Endothelial cell of umbilical vein (primary cell): ENCODE results near the gene SMAD2. TPM values are rescaled to one million over a fixed set of nuclear protein-coding genes. Genes with fewer than 3 reads are reported as not detected.

Experiments used
- BruUV-seq: library from RNA; stranded (reverse); fragments of 400-500 nt; replicated peaks from 2 replicates; lab custom pipeline; 2021; lab: Mats Ljungman, UMichigan
- CTCF ChIA-PET: fragments of 300-600, 350-600 bp; sonication (Branson Sonifier 250); formaldehyde crosslinking; loops from one replicate; lab custom pipeline; 2021; ENCODE audit warnings: antibody characterized with exemption, inconsistent platforms; lab: Charles Lee
- POLR2A ChIA-PET: fragments of 300-600, 350-600 bp; sonication (Branson Sonifier 250); formaldehyde crosslinking; loops from one replicate; lab custom pipeline; 2021; ENCODE audit warnings: antibody characterized with exemption, inconsistent platforms; lab: Charles Lee
- DNase-seq: peaks from one replicate; pipeline ENCODE4 v3.0.0-alpha.2; 2011; ENCODE audit warnings: low read depth, low spot score
- FAIRE-seq: peaks from 2 replicates; lab custom pipeline; 2011; peaks lifted over from hg19 to GRCh38; lab: Jason Lieb, UNC
- H2AFZ ChIP-seq: 2 replicates; pipeline ENCODE4 v1.6.0; 2012; ENCODE audit warnings: low read depth, low read length, control low read depth, inconsistent platforms
- H3K27ac ChIP-seq: 2 replicates; pipeline ENCODE4 v1.5.1; 2011; ENCODE audit warnings: low read depth, mild to moderate bottlenecking, control low read depth, low read length, moderate library complexity; ENCODE audit not compliant: insufficient read depth
- H3K27me3 ChIP-seq, 2 experiments: 2 replicates each; pipeline versions ENCODE4 v1.6.0 to v1.6.1; 2011; ENCODE audit warnings: low read length in 2 of 2, mixed read lengths in 1 of 2; ENCODE audit not compliant: control insufficient read depth in 2 of 2, insufficient read depth in 2 of 2
- H3K36me3 ChIP-seq, 2 experiments: 2 replicates in 1 of 2; 3 replicates in 1 of 2; pipeline ENCODE4 v1.5.1; 2011; ENCODE audit warnings: low read length in 2 of 2, mild to moderate bottlenecking in 1 of 2, moderate library complexity in 1 of 2; ENCODE audit not compliant: control insufficient read depth in 2 of 2, insufficient read depth in 2 of 2; ENCODE audit errors: extremely low read depth in 1 of 2
- H3K4me1 ChIP-seq: 3 replicates; pipeline ENCODE4 v1.5.1; 2011; ENCODE audit warnings: mild to moderate bottlenecking, low read length; ENCODE audit not compliant: control insufficient read depth, insufficient read depth; ENCODE audit errors: extremely low read depth
- H3K4me2 ChIP-seq: 2 replicates; pipeline ENCODE4 v1.6.1; 2011; ENCODE audit warnings: low read length, control low read depth, mixed read lengths; ENCODE audit not compliant: insufficient read depth
- H3K4me3 ChIP-seq, 3 experiments: fragments of 200-600 bp in 1 of 3; sonication (generic), shearing (Covaris generic) in 1 of 3; replicated peaks in 1 of 3; 2 replicates each; pipeline ENCODE4 v1.5.1; 2011 to 2016; ENCODE audit warnings: control low read depth in 3 of 3, low read length in 3 of 3, mild to moderate bottlenecking in 2 of 3, inconsistent platforms in 1 of 3, low read depth in 1 of 3, moderate library complexity in 1 of 3; ENCODE audit not compliant: insufficient read depth in 1 of 3
- H3K79me2 ChIP-seq: 2 replicates; pipeline ENCODE4 v1.6.0; 2012; ENCODE audit warnings: low read length, inconsistent platforms; ENCODE audit not compliant: control insufficient read depth, insufficient read depth
- H3K9ac ChIP-seq: replicated peaks from 2 replicates; pipeline ENCODE3; 2011; ENCODE audit warnings: low read length, control low read depth; ENCODE audit not compliant: insufficient read depth; ENCODE audit errors: extremely low read depth
- H3K9me1 ChIP-seq: replicated peaks from 3 replicates; pipeline ENCODE4 v1.6.0; 2011; ENCODE audit warnings: mild to moderate bottlenecking, low read length; ENCODE audit not compliant: control insufficient read depth, insufficient read depth; ENCODE audit errors: extremely low read depth
- H3K9me3 ChIP-seq: replicated peaks from 2 replicates; pipeline ENCODE4 v1.5.1; 2012; ENCODE audit warnings: low read length, inconsistent platforms; ENCODE audit not compliant: control insufficient read depth, insufficient read depth
- H4K20me1 ChIP-seq: replicated peaks from 2 replicates; pipeline ENCODE3; 2011; ENCODE audit warnings: mild to moderate bottlenecking, low read length; ENCODE audit not compliant: control insufficient read depth, insufficient read depth; ENCODE audit errors: extremely low read depth
- EZH2 ChIP-seq: IDR thresholded peaks from 2 replicates; pipeline ENCODE4 v1.6.1; 2012; ENCODE audit warnings: borderline replicate concordance, low read depth, mild to moderate bottlenecking, moderate library complexity, low read length, inconsistent platforms; ENCODE audit not compliant: severe bottlenecking
- FOS ChIP-seq: IDR thresholded peaks from 2 replicates; pipeline ENCODE4 v1.6.1; 2011; ENCODE audit warnings: mild to moderate bottlenecking, low read length, moderate library complexity, borderline replicate concordance; ENCODE audit not compliant: insufficient read depth
- GATA2 ChIP-seq: IDR thresholded peaks from 2 replicates; pipeline ENCODE4 v1.7.0; 2011; ENCODE audit warnings: low read depth, mild to moderate bottlenecking, moderate library complexity, mixed read lengths, low read length; ENCODE audit not compliant: insufficient read length, insufficient read depth
- JUN ChIP-seq: IDR thresholded peaks from 2 replicates; pipeline ENCODE4 v1.6.1; 2011; ENCODE audit warnings: borderline replicate concordance, low read depth; ENCODE audit not compliant: insufficient read length, insufficient read depth
- MYC ChIP-seq: IDR thresholded peaks from one replicate; pipeline ENCODE4 v1.6.1; 2011; ENCODE audit warnings: mild to moderate bottlenecking, low read depth, low read length
- POLR2A ChIP-seq: IDR thresholded peaks from 2 replicates; pipeline ENCODE4 v1.6.1; 2012; ENCODE audit warnings: low read depth, mild to moderate bottlenecking, control low read depth, low read length
- POLR2AphosphoS5 ChIP-seq: IDR thresholded peaks from 2 replicates; pipeline ENCODE4 v1.6.1; 2012; ENCODE audit warnings: low read depth, mild to moderate bottlenecking, control low read depth, low read length, moderate library complexity; ENCODE audit not compliant: insufficient read depth
- dilution Hi-C: fragments of 300-500 bp; cut with MboI; formaldehyde crosslinking; loops from one replicate; pipeline ENCODE4 v1.15.0; 2019; ENCODE audit warnings: low sequenced_read_pairs; ENCODE audit not compliant: extremely low pct_ligation_motif_present
- intact Hi-C: fragments of 100-400 bp; cut with micrococcal nuclease; formaldehyde crosslinking; loops from one replicate; pipeline ENCODE4 v1.10.0; 2022
- polyA plus RNA-seq, 4 experiments: library from polyadenylated mRNA; depleted of rRNA in 3 of 4; stranded (reverse) in 3 of 4; unstranded in 1 of 4; fragments of >200 nt; gene quantifications; 2 replicates each; pipeline versions ENCODE4 v1.2.1 to v1.2.3, GENCODE V29; 2011 to 2012; ENCODE audit warnings: missing spikeins in 1 of 4
- total RNA-seq: library from RNA; stranded (reverse); gene quantifications from 2 replicates; pipeline ENCODE4 v1.2.3, GENCODE V29; 2021
- TF ChIP-seq, protein P1 (sequence below), 2 donors: IDR thresholded peaks; 1 replicate in 1 of 2; 2 replicates in 1 of 2; pipeline ENCODE4 v1.5.1; 2011; ENCODE audit warnings: low read length in 2 of 2, mild to moderate bottlenecking in 2 of 2, moderate library complexity in 2 of 2, control low read depth in 1 of 2, inconsistent platforms in 1 of 2, low read depth in 1 of 2; ENCODE audit not compliant: insufficient read depth in 1 of 2; ENCODE audit errors: extremely low read depth in 1 of 2
- TF ChIP-seq, protein P2 (sequence below): IDR thresholded peaks from 2 replicates; pipeline ENCODE4 v1.6.1; 2011; ENCODE audit not compliant: insufficient read depth, insufficient read length

The SMAD2 gene
- total and polyA plus RNA-seq, 2 donors (not counting 3 experiments of a cell fraction or from before 2014, with no cell fraction given), result 40.3 to 123 TPM

DNA sequence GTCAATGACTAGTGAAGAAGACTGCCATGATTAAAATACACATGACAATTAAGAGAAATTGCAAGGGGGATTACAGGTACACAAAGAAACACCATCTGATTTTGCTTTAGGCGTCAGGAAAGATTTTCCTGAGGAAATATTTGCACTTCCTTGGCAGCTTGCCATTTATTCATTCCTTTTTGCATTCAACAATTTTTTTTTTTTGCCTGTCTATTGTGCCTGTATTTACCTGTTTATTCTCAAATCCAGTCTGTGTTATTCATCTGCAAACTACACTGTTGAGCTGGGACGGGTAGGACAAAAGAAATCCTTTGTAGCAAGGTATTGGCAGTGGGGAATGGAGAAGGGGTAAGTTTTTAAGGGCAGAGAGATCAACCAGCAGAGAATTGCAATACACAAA, 31.8 kb downstream of the SMAD2 start:
- Histone ChIP-seq H4K20me1 (peaks cover 47% of the 10 kb centered on the region), H3K9me1 (no peaks in the 10 kb centered on the region), H3K27ac (no peak overlapping the region), H3K79me2 (peaks cover 84% of the 10 kb centered on the region), H3K4me3 (no peak overlapping the region), H3K4me1 (peaks cover 28% of the 10 kb centered on the region), H3K4me2 (peak overlapping the region; percentile 40), H2AFZ (no peak overlapping the region), H3K9ac (no peak overlapping the region), H3K9me3 (no peaks in the 10 kb centered on the region), H3K27me3 (no peaks in the 10 kb centered on the region), H3K36me3 (peaks cover 0 to 2% of the 10 kb centered on the region in 2 experiments)
- intact Hi-C loops (loop anchor here (2.0 kb wide), 1 partner anchor 32 kb away; the partner anchor contains the start of gene SMAD2), dilution Hi-C loops (no loop called here)
- BruUV-seq, result no TSS peak
- no peak for TF ChIP-seq MYC
- no peak for TF ChIP-seq POLR2AphosphoS5
- no peak for TF ChIP-seq GATA2
- TF ChIP-seq, protein P1, sequence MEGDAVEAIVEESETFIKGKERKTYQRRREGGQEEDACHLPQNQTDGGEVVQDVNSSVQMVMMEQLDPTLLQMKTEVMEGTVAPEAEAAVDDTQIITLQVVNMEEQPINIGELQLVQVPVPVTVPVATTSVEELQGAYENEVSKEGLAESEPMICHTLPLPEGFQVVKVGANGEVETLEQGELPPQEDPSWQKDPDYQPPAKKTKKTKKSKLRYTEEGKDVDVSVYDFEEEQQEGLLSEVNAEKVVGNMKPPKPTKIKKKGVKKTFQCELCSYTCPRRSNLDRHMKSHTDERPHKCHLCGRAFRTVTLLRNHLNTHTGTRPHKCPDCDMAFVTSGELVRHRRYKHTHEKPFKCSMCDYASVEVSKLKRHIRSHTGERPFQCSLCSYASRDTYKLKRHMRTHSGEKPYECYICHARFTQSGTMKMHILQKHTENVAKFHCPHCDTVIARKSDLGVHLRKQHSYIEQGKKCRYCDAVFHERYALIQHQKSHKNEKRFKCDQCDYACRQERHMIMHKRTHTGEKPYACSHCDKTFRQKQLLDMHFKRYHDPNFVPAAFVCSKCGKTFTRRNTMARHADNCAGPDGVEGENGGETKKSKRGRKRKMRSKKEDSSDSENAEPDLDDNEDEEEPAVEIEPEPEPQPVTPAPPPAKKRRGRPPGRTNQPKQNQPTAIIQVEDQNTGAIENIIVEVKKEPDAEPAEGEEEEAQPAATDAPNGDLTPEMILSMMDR (IDR thresholded peaks at IDR 0.05; ENCODE audit: extremely low read depth in 1 of 2, insufficient read depth in 1 of 2, low read depth in 1 of 2, low read length in 2 of 2), result no peak
- no peak for TF ChIP-seq EZH2
- TF ChIP-seq JUN, result no peak
- TF ChIP-seq POLR2A, result no peak
- TF ChIP-seq, protein P2, sequence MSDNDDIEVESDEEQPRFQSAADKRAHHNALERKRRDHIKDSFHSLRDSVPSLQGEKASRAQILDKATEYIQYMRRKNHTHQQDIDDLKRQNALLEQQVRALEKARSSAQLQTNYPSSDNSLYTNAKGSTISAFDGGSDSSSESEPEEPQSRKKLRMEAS, result no peak
- no peak for TF ChIP-seq FOS
- POLR2A ChIA-PET, result no interaction called here
- FAIRE-seq, result no peak
- peak; percentile 52 for DNase-seq
- CTCF ChIA-PET, result interaction anchor here (1.0 to 2.7 kb wide), 5 partner anchors 20 to 126 kb away, joined by 3 to 6 read pairs (median 5); no protein-coding TSS in a partner anchor
